Kidney (tissue), 14 donors: ENCODE data around the gene NME5. TPM values are rescaled to one million over a fixed set of nuclear protein-coding genes. Genes with fewer than 3 reads are reported as not detected.

Experiments
- DNase-seq, 5 donors: peaks; one replicate each; pipeline ENCODE4 v3.0.0-alpha.2; 2013 to 2020
- FAIRE-seq: peaks from 2 replicates; lab custom pipeline; 2012; peaks lifted over from hg19 to GRCh38; lab: Jason Lieb, UNC
- H3K27ac ChIP-seq, 2 donors: one replicate each; pipeline ENCODE4 v1.7.0; 2013; ENCODE audit warnings: low read depth in 2 of 2, low read length in 2 of 2, inconsistent platforms in 1 of 2
- H3K27me3 ChIP-seq: one replicate; pipeline ENCODE4 v1.7.1; 2013; ENCODE audit warnings: low read length, inconsistent platforms; ENCODE audit not compliant: control insufficient read depth, insufficient read depth
- H3K36me3 ChIP-seq, 3 donors: one replicate each; pipeline versions ENCODE4 v1.7.0 to v1.7.1; 2013; ENCODE audit warnings: low read length in 3 of 3, control low read depth in 1 of 3, inconsistent platforms in 1 of 3; ENCODE audit not compliant: insufficient read depth in 3 of 3, control insufficient read depth in 2 of 3
- H3K4me1 ChIP-seq, 3 donors: one replicate each; pipeline versions ENCODE4 v1.7.0 to v1.7.1; 2013; ENCODE audit warnings: low read length in 3 of 3, inconsistent platforms in 1 of 3, low read depth in 1 of 3; ENCODE audit not compliant: control insufficient read depth in 2 of 3, insufficient read depth in 2 of 3
- H3K4me3 ChIP-seq, 3 donors: one replicate each; pipeline versions ENCODE4 v1.7.0 to v1.8.1; 2013; ENCODE audit warnings: low read length in 3 of 3, control low read depth in 1 of 3, inconsistent platforms in 1 of 3
- H3K9ac ChIP-seq, 3 donors: one replicate each; pipeline versions ENCODE4 v1.7.0 to v1.7.1; 2013; ENCODE audit warnings: low read length in 3 of 3, control low read depth in 1 of 3, inconsistent platforms in 1 of 3
- H3K9me3 ChIP-seq, 3 donors: one replicate each; pipeline versions ENCODE4 v1.7.0 to v1.7.1; 2013; ENCODE audit warnings: low read length in 3 of 3, control low read depth in 1 of 3, inconsistent platforms in 1 of 3; ENCODE audit not compliant: control insufficient read depth in 2 of 3, insufficient read depth in 1 of 3
- intact Hi-C: fragments of 100-400 bp; cut with DNase I; formaldehyde crosslinking; loops from one replicate; pipeline ENCODE4 v1.11.1; 2022
- polyA plus RNA-seq: library from polyadenylated mRNA; stranded (reverse); fragments of 350-450 nt; fragmentation: Illumina TruSeq; extraction: RNeasy Lipid Tissue Mini Kit (QIAGEN cat#74804); gene quantifications from one replicate; pipeline ENCODE4 v1.2.3, GENCODE V29; 2014; ENCODE audit warnings: low read depth, low replicate concordance; ENCODE audit not compliant: insufficient read depth
- total RNA-seq: library from RNA; stranded (reverse); fragmentation: NEBNext Ultra II Directional; extraction: Animal tissue kit (Norgen Biotek cat#: 25700); gene quantifications from one replicate; pipeline ENCODE4 v1.2.1, GENCODE V29; 2021
- TF ChIP-seq, protein P1 (sequence below): IDR thresholded peaks from 3 replicates; pipeline ENCODE4 v1.5.1; 2012; ENCODE audit warnings: mild to moderate bottlenecking, moderate library complexity, borderline replicate concordance; ENCODE audit not compliant: insufficient read depth; ENCODE audit errors: extremely low read depth
- donor health status: control.
- donor health status: control.
- donor health status: control.
- donor health status: control.
- donor health status: control.
- donor health status: DM: yes; HTN: yes; CAD: no.
- donor health status: Normal renal cell carcinoma (clear cell type).

The NME5 gene
- total and polyA plus RNA-seq, 2 donors from 2014 or later = 20.6 to 30.2 TPM

DNA sequence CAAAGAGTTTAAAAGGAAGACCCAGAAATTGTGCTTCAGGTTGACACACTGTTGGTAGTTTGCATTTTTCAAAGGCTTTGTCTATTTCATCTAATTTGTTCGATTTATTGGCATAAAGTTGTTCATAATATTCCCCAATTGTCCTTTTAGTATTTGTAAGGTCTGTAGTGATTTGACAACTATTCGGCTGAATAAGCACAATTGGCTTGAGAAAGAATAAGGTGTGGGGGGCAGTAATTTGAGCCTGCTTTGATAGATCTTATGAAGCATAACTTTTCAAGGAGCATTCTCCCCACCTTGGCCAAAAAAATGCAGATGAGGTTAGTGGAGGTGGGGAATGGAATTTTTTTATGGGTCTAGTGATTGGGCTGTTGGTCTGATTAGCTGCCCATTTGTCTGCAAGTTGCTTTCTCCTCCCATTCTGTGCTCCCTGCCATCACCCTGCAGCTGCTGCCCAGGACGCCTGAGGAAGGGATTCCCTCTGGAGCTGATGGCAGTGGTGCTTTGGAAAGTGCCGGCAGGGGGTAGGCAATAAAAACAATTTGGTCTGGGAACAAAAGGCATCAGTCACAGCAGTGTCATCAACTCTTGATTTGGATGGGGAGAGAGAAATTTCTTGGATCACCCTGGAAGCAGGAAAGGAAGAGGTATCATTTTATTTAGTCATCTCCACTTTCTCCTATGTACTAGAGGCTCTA lies 28.8 kb downstream of the NME5 start:
- Histone ChIP-seq H3K9ac (no peak overlapping the region), H3K9me3 (no peaks in the 10 kb centered on the region), H3K27ac (no peak overlapping the region), H3K36me3 (no peaks in the 10 kb centered on the region), H3K27me3 (no peaks in the 10 kb centered on the region), H3K4me1 (no peaks in the 10 kb centered on the region), H3K4me3 (no peak overlapping the region)
- TF ChIP-seq, protein P1, sequence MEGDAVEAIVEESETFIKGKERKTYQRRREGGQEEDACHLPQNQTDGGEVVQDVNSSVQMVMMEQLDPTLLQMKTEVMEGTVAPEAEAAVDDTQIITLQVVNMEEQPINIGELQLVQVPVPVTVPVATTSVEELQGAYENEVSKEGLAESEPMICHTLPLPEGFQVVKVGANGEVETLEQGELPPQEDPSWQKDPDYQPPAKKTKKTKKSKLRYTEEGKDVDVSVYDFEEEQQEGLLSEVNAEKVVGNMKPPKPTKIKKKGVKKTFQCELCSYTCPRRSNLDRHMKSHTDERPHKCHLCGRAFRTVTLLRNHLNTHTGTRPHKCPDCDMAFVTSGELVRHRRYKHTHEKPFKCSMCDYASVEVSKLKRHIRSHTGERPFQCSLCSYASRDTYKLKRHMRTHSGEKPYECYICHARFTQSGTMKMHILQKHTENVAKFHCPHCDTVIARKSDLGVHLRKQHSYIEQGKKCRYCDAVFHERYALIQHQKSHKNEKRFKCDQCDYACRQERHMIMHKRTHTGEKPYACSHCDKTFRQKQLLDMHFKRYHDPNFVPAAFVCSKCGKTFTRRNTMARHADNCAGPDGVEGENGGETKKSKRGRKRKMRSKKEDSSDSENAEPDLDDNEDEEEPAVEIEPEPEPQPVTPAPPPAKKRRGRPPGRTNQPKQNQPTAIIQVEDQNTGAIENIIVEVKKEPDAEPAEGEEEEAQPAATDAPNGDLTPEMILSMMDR = no peak
- no peak for FAIRE-seq
- intact Hi-C loops = no loop called here
- DNase-seq = no peak

DNA sequence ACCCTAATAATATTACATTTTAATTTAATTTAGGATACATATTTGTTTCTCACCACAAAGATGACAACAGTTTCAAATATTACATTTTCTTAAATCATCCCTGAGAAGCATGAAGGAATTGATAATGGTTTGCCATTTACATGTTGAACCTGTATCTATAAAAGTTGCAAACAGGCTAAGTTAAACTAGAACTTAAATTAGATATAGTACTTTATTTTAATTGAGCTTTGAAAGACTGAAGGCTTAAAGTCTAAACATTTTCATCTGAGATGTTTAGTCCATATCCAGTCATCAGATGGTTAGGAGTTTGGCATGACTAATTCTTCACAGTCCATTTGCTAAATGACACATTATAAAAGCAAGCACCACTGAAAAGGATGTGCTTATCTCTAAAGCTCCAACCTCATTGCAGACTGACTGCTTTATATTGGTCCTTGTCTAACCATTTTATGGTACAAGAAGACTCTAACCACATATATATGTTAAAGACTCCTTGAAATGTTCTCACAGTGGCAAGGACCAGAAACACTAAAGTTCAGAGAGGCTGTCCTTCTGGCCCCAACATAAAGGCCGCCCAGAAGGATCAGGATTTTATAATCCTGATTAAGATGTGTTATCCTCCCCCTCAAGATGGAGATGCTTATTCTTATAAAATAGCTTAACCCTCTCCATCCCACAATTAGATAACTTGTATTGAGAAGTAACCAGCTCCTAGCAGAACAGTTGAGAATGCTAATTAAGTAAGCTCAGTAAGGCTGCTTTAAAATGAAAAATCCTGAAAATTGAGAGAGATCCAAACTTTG lies 29.6 kb downstream of the NME5 start:
- intact Hi-C loops = no loop called here
- H3K27me3 ChIP-seq = no peaks in the 10 kb centered on the region
- H3K4me3 ChIP-seq = no peak overlapping the region
- FAIRE-seq = no peak
- TF ChIP-seq, protein P1 = no peak
- H3K9ac ChIP-seq = no peak overlapping the region
- H3K27ac ChIP-seq = no peak overlapping the region
- no peaks in the 10 kb centered on the region for H3K36me3 ChIP-seq
- H3K9me3 ChIP-seq = no peaks in the 10 kb centered on the region
- no peaks in the 10 kb centered on the region for H3K4me1 ChIP-seq
- no peak for DNase-seq

DNA sequence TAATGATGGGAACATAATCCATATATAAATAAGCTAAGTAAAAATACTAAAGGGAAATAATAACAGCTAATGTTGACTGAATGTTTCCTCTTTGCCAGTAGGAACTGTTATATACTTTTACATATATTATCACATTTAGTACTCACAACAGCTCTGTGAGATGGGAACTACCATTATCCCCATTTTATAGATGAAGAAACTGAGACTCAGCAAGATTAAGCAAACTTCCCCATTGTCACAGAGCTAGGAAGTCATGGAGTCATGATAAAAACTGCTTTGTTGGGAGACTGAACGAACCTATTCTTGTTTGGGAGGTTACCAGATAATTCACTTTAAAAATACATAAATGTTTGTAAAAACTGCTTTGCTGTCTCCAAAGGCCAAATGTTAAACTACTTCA lies 32.0 kb downstream of the NME5 start:
- Histone ChIP-seq H3K27me3 (no peaks in the 10 kb centered on the region), H3K9ac (no peak overlapping the region), H3K4me3 (no peak overlapping the region), H3K36me3 (no peaks in the 10 kb centered on the region), H3K9me3 (no peaks in the 10 kb centered on the region), H3K4me1 (no peaks in the 10 kb centered on the region), H3K27ac (no peak overlapping the region)
- DNase-seq (no peak), FAIRE-seq (no peak)
- TF ChIP-seq, protein P1 = no peak
- intact Hi-C loops = no loop called here
